OCI-LY3 (cell line): Measurements from ENCODE around the gene ATN1.

ENCODE experiments used
- H2AFZ ChIP-seq: fragments of 200-600, 300-600 bp; shearing (Covaris generic); 2 replicates; pipeline ENCODE4 v1.6.0; 2014; ENCODE audit warnings: antibody characterized with exemption, low read depth, low read length
- H3K27ac ChIP-seq: fragments of 200-600, 300-600 bp; sonication (generic); 2 replicates; pipeline ENCODE4 v1.5.1; 2014; ENCODE audit warnings: mild to moderate bottlenecking, low read length, moderate library complexity, mixed read lengths
- H3K27me3 ChIP-seq: fragments of 200-600, 300-600 bp; sonication (generic); 2 replicates; pipeline ENCODE4 v1.6.1; 2014; ENCODE audit warnings: low read depth, low read length, mixed read lengths
- H3K36me3 ChIP-seq: fragments of 200-600, 300-600 bp; sonication (generic); replicated peaks from 2 replicates; pipeline ENCODE3; 2014; ENCODE audit warnings: low read depth, low read length, mixed read lengths
- H3K4me1 ChIP-seq: fragments of 300-600, 200-600 bp; sonication (generic); 2 replicates; pipeline ENCODE4 v1.6.1; 2014; ENCODE audit warnings: low read length, mixed read lengths
- H3K4me2 ChIP-seq: fragments of 200-600, 300-600 bp; sonication (generic); 2 replicates; pipeline ENCODE4 v1.6.1; 2014; ENCODE audit warnings: low read length, mixed read lengths
- H3K4me3 ChIP-seq: fragments of 300-600, 200-600 bp; sonication (generic); 2 replicates; pipeline ENCODE4 v1.5.1; 2014; ENCODE audit warnings: antibody characterized with exemption, mild to moderate bottlenecking, low read length, moderate library complexity
- H3K79me2 ChIP-seq: fragments of 300-600, 200-600 bp; shearing (Covaris generic); 2 replicates; pipeline ENCODE4 v1.6.1; 2014; ENCODE audit warnings: mild to moderate bottlenecking, low read length, mixed read lengths
- H3K9ac ChIP-seq: fragments of 300-600, 200-600 bp; shearing (Covaris generic); 2 replicates; pipeline ENCODE4 v1.6.0; 2014; ENCODE audit warnings: mild to moderate bottlenecking, low read length, moderate library complexity
- H3K9me3 ChIP-seq: fragments of 200-600, 300-600 bp; shearing (Covaris generic); 2 replicates; pipeline ENCODE4 v1.6.1; 2014; ENCODE audit warnings: low read length, mixed read lengths; ENCODE audit not compliant: insufficient read depth
- H4K20me1 ChIP-seq: fragments of 200-600, 300-600 bp; sonication (generic); 2 replicates; pipeline ENCODE4 v1.6.1; 2016; ENCODE audit warnings: low read length, mixed read lengths; ENCODE audit not compliant: insufficient read depth
- CTCF ChIP-seq: fragments of 200-600, 300-600 bp; sonication (generic); IDR thresholded peaks from 2 replicates; pipeline ENCODE4 v1.5.1; 2014; ENCODE audit warnings: antibody characterized with exemption, low read length, low read depth
- EZH2phosphoT487 ChIP-seq: fragments of 200-600 bp; shearing (Covaris generic); IDR thresholded peaks from 2 replicates; pipeline ENCODE4 v1.6.1; 2018; ENCODE audit warnings: antibody characterized with exemption, mixed run types, low read depth

Gene ATN1

GRCh38 chr12:6957741-6958608 lies 30.2 kb downstream of the ATN1 start:
- no peak for TF ChIP-seq EZH2phosphoT487
- no peak for TF ChIP-seq CTCF
- Histone ChIP-seq H3K27me3 (no peaks in the 10 kb centered on the region), H4K20me1 (peaks cover 4% of the 10 kb centered on the region; the same call in 1 of the 2 replicates), H3K36me3 (peaks cover 29% of the 10 kb centered on the region), H3K9me3 (no peaks in the 10 kb centered on the region), H2AFZ (no peak overlapping the region), H3K27ac (peak overlapping the region; percentile 66), H3K79me2 (no peaks in the 10 kb centered on the region), H3K4me2 (peak overlapping the region; percentile 87), H3K9ac (peak overlapping the region; percentile 50), H3K4me3 (peak overlapping the region; percentile 67), H3K4me1 (peaks cover 62% of the 10 kb centered on the region)

- Histone ChIP-seq H3K4me3 (peak overlapping the region; percentile 67), H3K9me3 (no peaks in the 10 kb centered on the region), H3K4me2 (peak overlapping the region; percentile 87), H3K4me1 (peaks cover 55% of the 10 kb centered on the region), H3K9ac (peak overlapping the region; percentile 50), H3K79me2 (no peaks in the 10 kb centered on the region), H4K20me1 (peaks cover 4% of the 10 kb centered on the region; the same call in 1 of the 2 replicates), H3K27me3 (no peaks in the 10 kb centered on the region), H3K36me3 (peaks cover 29% of the 10 kb centered on the region), H3K27ac (peak overlapping the region; percentile 66), H2AFZ (no peak overlapping the region)
- no peak for TF ChIP-seq CTCF
- no peak for TF ChIP-seq EZH2phosphoT487
Observed at GRCh38 chr12:6958609-6959057, 30.9 kb downstream of the ATN1 start.

- H3K9ac ChIP-seq = peak overlapping the region; percentile 50
- H3K4me1 ChIP-seq = peaks cover 49% of the 10 kb centered on the region
- TF ChIP-seq CTCF = no peak
- TF ChIP-seq EZH2phosphoT487 = no peak
- H3K9me3 ChIP-seq = no peaks in the 10 kb centered on the region
- no peak overlapping the region for H2AFZ ChIP-seq
- peaks cover 2% of the 10 kb centered on the region; the same call in 1 of the 2 replicates for H4K20me1 ChIP-seq
- H3K27me3 ChIP-seq = no peaks in the 10 kb centered on the region
- H3K4me3 ChIP-seq = peak overlapping the region; percentile 67
- no peaks in the 10 kb centered on the region for H3K79me2 ChIP-seq
- H3K4me2 ChIP-seq = peak overlapping the region; percentile 87
- peaks cover 32% of the 10 kb centered on the region for H3K36me3 ChIP-seq
- peak overlapping the region; percentile 66 for H3K27ac ChIP-seq
Observed at GRCh38 chr12:6959058-6959804, 31.5 kb downstream of the ATN1 start.
